HepG2 (cell line): Measurements from ENCODE around the gene MEA1. TPM values are rescaled to one million over a fixed set of nuclear protein-coding genes. Genes with fewer than 3 reads are reported as not detected.
A peak's percentile ranks its signal among the peaks of the same experiment; 100 is the strongest.

Experiments used
- ETV5 ChIP-seq: IDR thresholded peaks from 2 replicates; pipeline ENCODE4 v1.6.1; 2018; ENCODE audit warnings: missing biosample characterization, missing genetic modification reagents, inconsistent platforms, borderline replicate concordance
- FOXO1 ChIP-seq: sonication (generic); formaldehyde crosslinking; IDR thresholded peaks from 2 replicates; pipeline ENCODE4 v1.4.0; 2020; ENCODE audit warnings: missing genetic modification reagents
- GTF2F1 ChIP-seq: fragments of 150-350 bp; IDR thresholded peaks from 2 replicates; pipeline ENCODE4 v1.6.1; 2014; ENCODE audit warnings: low read length
- HDAC2 ChIP-seq: sonication (generic); formaldehyde crosslinking; IDR thresholded peaks from 2 replicates; pipeline ENCODE4 v1.4.0; 2020; ENCODE audit warnings: missing genetic modification reagents
- JUNB ChIP-seq: sonication (generic); formaldehyde crosslinking; IDR thresholded peaks from 2 replicates; pipeline ENCODE4 v1.8.0; 2022; ENCODE audit warnings: missing genetic modification reagents, mild to moderate bottlenecking, borderline replicate concordance
- KLF16 ChIP-seq, 2 experiments: sonication (generic) in 1 of 2; formaldehyde crosslinking in 1 of 2; IDR thresholded peaks; 2 replicates each; pipeline versions ENCODE4 v1.6.1 to v1.8.0; 2016 to 2023; ENCODE audit warnings: missing genetic modification reagents in 2 of 2, missing compliant biosample characterization in 1 of 2
- MYC ChIP-seq: sonication (generic); formaldehyde crosslinking; IDR thresholded peaks from 2 replicates; pipeline ENCODE4 v1.9.0; 2021; ENCODE audit warnings: missing genetic modification reagents, borderline replicate concordance
- NAIF1 ChIP-seq: sonication (generic); formaldehyde crosslinking; IDR thresholded peaks from 2 replicates; pipeline ENCODE4 v1.5.0; 2020; ENCODE audit warnings: mild to moderate bottlenecking, missing genetic modification reagents, borderline replicate concordance
- NFYC ChIP-seq: IDR thresholded peaks from 2 replicates; pipeline ENCODE4 v1.6.1; 2016; ENCODE audit warnings: missing genetic modification reagents, missing compliant biosample characterization
- TEAD3 ChIP-seq: optimal IDR thresholded peaks from 2 replicates; pipeline ENCODE3; 2016; ENCODE audit warnings: borderline replicate concordance
- TRIM22 ChIP-seq: fragments of 450-650 bp; IDR thresholded peaks from 2 replicates; pipeline ENCODE4 v1.6.1; 2017
- ZNF24 ChIP-seq: fragments of 450-650 bp; IDR thresholded peaks from 2 replicates; pipeline ENCODE4 v1.6.1; 2017; ENCODE audit warnings: antibody characterized with exemption, mild to moderate bottlenecking
- ZNF333 ChIP-seq: sonication (generic); formaldehyde crosslinking; IDR thresholded peaks from 2 replicates; pipeline ENCODE4 v1.4.0; 2020; ENCODE audit warnings: mild to moderate bottlenecking, missing genetic modification reagents, borderline replicate concordance
- ZNF343 ChIP-seq: sonication (generic); formaldehyde crosslinking; IDR thresholded peaks from 2 replicates; pipeline ENCODE4 v1.4.0; 2020; ENCODE audit warnings: mild to moderate bottlenecking, missing genetic modification reagents
- ZNF619 ChIP-seq: sonication (generic); formaldehyde crosslinking; IDR thresholded peaks from 2 replicates; pipeline ENCODE4 v1.4.0; 2020; ENCODE audit warnings: mild to moderate bottlenecking, missing genetic modification reagents
- ZNF652 ChIP-seq: IDR thresholded peaks from 2 replicates; pipeline ENCODE4 v1.6.1; 2016; ENCODE audit warnings: low read depth, borderline replicate concordance
- ZNF674 ChIP-seq: sonication (generic); formaldehyde crosslinking; IDR thresholded peaks from 2 replicates; pipeline ENCODE4 v1.5.0; 2020; ENCODE audit warnings: low read depth, mild to moderate bottlenecking, missing genetic modification reagents
- ZSCAN31 ChIP-seq: sonication (generic); formaldehyde crosslinking; IDR thresholded peaks from 2 replicates; pipeline ENCODE4 v1.5.0; 2020; ENCODE audit warnings: low read depth, mild to moderate bottlenecking, missing genetic modification reagents
- polyA plus RNA-seq, 8 experiments: library from polyadenylated mRNA; depleted of rRNA in 3 of 8; stranded (reverse) in 7 of 8; unstranded in 1 of 8; fragments of >200 nt; fragmentation: Illumina TruSeq in 4 of 8; extraction: Trizol in 4 of 8; gene quantifications; 2 replicates each; pipeline versions ENCODE4 v1.2.1 to v1.2.3, GENCODE V29; 2011 to 2016; ENCODE audit warnings: low read depth in 4 of 8, missing spikeins in 1 of 8, mixed read lengths in 1 of 8; ENCODE audit not compliant: insufficient read depth in 1 of 8
- total RNA-seq, 5 experiments: library from RNA; depleted of rRNA; stranded (reverse); fragments of >200 nt; fragmentation: Illumina TruSeq; extraction: Trizol; gene quantifications; 2 replicates each; pipeline ENCODE4 v1.2.3, GENCODE V29; 2016; ENCODE audit warnings: low read depth in 1 of 5
- TF ChIP-seq, protein P1 (sequence below): IDR thresholded peaks from 2 replicates; pipeline ENCODE4 v1.6.1; 2016
- TF ChIP-seq, protein P2 (sequence below), 2 experiments: fragments of 450-650 bp in 1 of 2; sonication (generic) in 1 of 2; formaldehyde crosslinking; IDR thresholded peaks; 2 replicates each; pipeline versions ENCODE4 v1.5.0 to v1.8.0; 2020 to 2022; ENCODE audit warnings: mild to moderate bottlenecking in 1 of 2, missing genetic modification reagents in 1 of 2
- TF ChIP-seq, protein P3 (sequence below): sonication (generic); formaldehyde crosslinking; IDR thresholded peaks from 2 replicates; pipeline ENCODE4 v1.4.0; 2020; ENCODE audit warnings: missing genetic modification reagents, borderline replicate concordance

MEA1 gene
- total and polyA plus RNA-seq, 2 of the 13 experiments (the other 11 are each of a cell fraction or from before 2014, with no cell fraction given), result 75.6 to 86.2 TPM

DNA sequence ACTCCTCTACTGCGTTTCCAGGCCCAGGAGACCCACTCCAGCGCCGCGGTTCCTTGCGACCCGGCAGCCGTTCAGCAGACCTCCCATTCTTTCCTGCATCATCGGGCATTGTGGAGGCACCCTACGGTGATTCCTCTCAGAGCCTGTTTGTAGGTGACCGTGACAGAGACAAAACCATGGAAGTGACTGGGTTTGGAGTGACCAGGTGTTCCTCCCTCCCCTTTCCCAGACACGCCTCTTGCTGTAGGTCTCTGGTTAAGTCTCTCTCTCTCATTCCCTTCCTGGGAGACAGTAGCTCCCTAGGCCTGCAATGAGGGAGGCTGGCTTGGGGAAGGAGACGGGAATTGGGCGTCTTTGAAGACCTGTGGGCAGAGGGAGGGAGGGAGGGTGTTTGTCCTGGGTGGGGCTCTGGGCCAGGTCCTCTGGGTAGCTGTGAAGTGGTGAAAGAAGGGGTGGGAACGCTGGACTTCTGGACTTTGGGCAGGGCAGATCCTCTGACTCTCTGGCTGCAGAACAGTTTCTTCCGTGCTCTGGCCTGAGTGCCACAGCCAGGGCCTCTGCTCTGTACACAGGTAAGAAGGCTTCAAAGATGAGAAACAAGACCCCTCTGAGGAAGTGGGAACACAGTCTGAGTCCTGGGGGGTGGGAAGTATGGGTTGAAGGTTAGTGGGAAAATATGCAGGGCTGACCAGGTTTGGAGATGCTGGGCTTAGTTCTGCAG, 46.4 kb upstream of the MEA1 start (continued):
- TF ChIP-seq, protein P1, sequence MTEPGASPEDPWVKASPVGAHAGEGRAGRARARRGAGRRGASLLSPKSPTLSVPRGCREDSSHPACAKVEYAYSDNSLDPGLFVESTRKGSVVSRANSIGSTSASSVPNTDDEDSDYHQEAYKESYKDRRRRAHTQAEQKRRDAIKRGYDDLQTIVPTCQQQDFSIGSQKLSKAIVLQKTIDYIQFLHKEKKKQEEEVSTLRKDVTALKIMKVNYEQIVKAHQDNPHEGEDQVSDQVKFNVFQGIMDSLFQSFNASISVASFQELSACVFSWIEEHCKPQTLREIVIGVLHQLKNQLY (CRISPR knock-in tag), result peak; percentile 47
- TF ChIP-seq ZNF333, result 0 out of 2 replicates have a peak, but pooled peaks have one; percentile 50
- peak; percentile 41; the same call in 1 of the 2 replicates for TF ChIP-seq ZNF652 (CRISPR knock-in tag)
- TF ChIP-seq ETV5, result peak; percentile 57; the same call in 1 of the 2 replicates
- TF ChIP-seq, protein P2, sequence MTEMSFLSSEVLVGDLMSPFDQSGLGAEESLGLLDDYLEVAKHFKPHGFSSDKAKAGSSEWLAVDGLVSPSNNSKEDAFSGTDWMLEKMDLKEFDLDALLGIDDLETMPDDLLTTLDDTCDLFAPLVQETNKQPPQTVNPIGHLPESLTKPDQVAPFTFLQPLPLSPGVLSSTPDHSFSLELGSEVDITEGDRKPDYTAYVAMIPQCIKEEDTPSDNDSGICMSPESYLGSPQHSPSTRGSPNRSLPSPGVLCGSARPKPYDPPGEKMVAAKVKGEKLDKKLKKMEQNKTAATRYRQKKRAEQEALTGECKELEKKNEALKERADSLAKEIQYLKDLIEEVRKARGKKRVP (CRISPR knock-in tag; IDR thresholded peaks at IDR 0.05), result peak in 1 of 2 experiments; percentile 61; a peak in 2 of 4 replicates
- TF ChIP-seq TRIM22, result no peak
- peak in 1 of 2 experiments; percentile 44; a peak in 1 of 4 replicates for TF ChIP-seq KLF16 (CRISPR knock-in tag; IDR thresholded peaks at IDR 0.05)
- TF ChIP-seq NAIF1 (CRISPR knock-in tag), result no peak
- TF ChIP-seq NFYC (CRISPR knock-in tag), result 0 out of 2 replicates have a peak, but pooled peaks have one; percentile 15
- TF ChIP-seq MYC, result no peak
- TF ChIP-seq HDAC2 (CRISPR knock-in tag), result peak; percentile 84
- no peak for TF ChIP-seq JUNB (CRISPR knock-in tag)
- TF ChIP-seq ZSCAN31 (CRISPR knock-in tag), result peak; percentile 54; the same call in 1 of the 2 replicates
- TF ChIP-seq ZNF674 (CRISPR knock-in tag), result no peak
- no peak; the same call in 1 of the 2 replicates for TF ChIP-seq FOXO1 (CRISPR knock-in tag)
- TF ChIP-seq ZNF24, result no peak
- peak; percentile 74; the same call in 1 of the 2 replicates for TF ChIP-seq ZNF343
- TF ChIP-seq, protein P3, sequence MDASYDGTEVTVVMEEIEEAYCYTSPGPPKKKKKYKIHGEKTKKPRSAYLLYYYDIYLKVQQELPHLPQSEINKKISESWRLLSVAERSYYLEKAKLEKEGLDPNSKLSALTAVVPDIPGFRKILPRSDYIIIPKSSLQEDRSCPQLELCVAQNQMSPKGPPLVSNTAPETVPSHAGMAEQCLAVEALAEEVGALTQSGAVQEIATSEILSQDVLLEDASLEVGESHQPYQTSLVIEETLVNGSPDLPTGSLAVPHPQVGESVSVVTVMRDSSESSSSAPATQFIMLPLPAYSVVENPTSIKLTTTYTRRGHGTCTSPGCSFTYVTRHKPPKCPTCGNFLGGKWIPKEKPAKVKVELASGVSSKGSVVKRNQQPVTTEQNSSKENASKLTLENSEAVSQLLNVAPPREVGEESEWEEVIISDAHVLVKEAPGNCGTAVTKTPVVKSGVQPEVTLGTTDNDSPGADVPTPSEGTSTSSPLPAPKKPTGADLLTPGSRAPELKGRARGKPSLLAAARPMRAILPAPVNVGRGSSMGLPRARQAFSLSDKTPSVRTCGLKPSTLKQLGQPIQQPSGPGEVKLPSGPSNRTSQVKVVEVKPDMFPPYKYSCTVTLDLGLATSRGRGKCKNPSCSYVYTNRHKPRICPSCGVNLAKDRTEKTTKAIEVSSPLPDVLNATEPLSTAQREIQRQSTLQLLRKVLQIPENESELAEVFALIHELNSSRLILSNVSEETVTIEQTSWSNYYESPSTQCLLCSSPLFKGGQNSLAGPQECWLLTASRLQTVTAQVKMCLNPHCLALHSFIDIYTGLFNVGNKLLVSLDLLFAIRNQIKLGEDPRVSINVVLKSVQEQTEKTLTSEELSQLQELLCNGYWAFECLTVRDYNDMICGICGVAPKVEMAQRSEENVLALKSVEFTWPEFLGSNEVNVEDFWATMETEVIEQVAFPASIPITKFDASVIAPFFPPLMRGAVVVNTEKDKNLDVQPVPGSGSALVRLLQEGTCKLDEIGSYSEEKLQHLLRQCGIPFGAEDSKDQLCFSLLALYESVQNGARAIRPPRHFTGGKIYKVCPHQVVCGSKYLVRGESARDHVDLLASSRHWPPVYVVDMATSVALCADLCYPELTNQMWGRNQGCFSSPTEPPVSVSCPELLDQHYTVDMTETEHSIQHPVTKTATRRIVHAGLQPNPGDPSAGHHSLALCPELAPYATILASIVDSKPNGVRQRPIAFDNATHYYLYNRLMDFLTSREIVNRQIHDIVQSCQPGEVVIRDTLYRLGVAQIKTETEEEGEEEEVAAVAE (CRISPR knock-in tag), result peak; percentile 35; the same call in 1 of the 2 replicates
- no peak for TF ChIP-seq GTF2F1
- 0 out of 2 replicates have a peak, but pooled peaks have one; percentile 53 for TF ChIP-seq ZNF619 (CRISPR knock-in tag)
- peak; percentile 67 for TF ChIP-seq TEAD3 (CRISPR knock-in tag)
